Effector memory CD8-positive, alpha-beta T cell (primary cell): ENCODE measurements around the gene SLC22A12.

Source experiments
- ATAC-seq: fragments of 150-1000 bp; cut with Tn5 transposase; replicated peaks from 2 replicates; pipeline ENCODE4 v1.10.0; 2021; ENCODE audit warnings: mild to moderate bottlenecking, moderate library complexity
- DNase-seq, 3 experiments: peaks; one replicate each; pipeline ENCODE4 v3.0.0; 2021
- H3K27ac Mint-ChIP-seq, 2 donors: one replicate each; pipeline ENCODE4 v1.8.0; 2022; ENCODE audit warnings: mild to moderate bottlenecking in 2 of 2, mixed read lengths in 2 of 2, moderate library complexity in 2 of 2
- H3K27me3 Mint-ChIP-seq, 2 donors: one replicate each; pipeline ENCODE4 v1.8.0; 2022; ENCODE audit warnings: mixed read lengths in 2 of 2
- H3K36me3 Mint-ChIP-seq: one replicate; pipeline ENCODE4 v1.8.0; 2022; ENCODE audit warnings: mild to moderate bottlenecking, moderate library complexity, mixed read lengths; ENCODE audit not compliant: insufficient read depth
- H3K4me1 Mint-ChIP-seq, 2 donors: one replicate each; pipeline ENCODE4 v1.8.0; 2022; ENCODE audit warnings: low read depth in 2 of 2, mixed read lengths in 2 of 2
- H3K4me3 Mint-ChIP-seq, 2 donors: one replicate each; pipeline ENCODE4 v1.8.0; 2022; ENCODE audit warnings: mild to moderate bottlenecking in 2 of 2, mixed read lengths in 2 of 2, moderate library complexity in 2 of 2
- H3K9me3 Mint-ChIP-seq, 2 donors: one replicate each; pipeline ENCODE4 v1.8.0; 2022; ENCODE audit warnings: mixed read lengths in 2 of 2

SLC22A12 gene

DNA sequence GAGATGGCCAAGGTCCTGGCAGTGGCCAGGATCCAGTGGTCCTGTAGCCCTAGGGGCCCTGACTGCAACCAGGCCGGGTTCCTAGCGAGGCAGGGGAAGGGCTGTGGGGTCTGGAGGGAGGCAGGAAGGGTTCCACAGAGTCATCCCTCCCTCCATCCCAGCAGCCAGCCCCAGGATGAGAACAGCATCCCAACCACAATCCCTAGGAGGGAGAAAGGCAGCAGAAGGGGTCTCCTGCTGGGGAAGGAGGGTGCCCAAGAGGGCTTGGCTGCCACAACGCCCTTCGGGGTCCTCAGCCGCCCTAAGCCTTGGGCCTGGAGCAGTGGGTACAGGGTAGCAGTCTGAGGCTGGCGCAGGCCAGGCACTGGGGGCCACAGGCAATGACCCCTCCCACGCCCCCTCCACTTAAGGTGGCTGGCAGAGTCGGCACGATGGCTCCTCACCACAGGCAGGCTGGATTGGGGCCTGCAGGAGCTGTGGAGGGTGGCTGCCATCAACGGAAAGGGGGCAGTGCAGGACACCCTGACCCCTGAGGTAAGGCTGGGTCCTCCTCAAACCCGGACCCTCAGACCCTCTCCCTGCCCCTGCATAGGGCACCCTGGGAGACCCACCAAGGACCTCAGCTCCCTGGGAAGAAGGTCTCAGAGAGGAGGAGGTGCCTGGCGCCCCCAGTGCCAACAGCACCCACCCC lies 7.2 kb downstream of the SLC22A12 start:
- Mint-ChIP-seq H3K36me3 (no peaks in the 10 kb centered on the region), H3K4me3 (no peak overlapping the region), H3K27me3 (peaks cover 12 to 25% of the 10 kb centered on the region in 2 donors), H3K27ac (no peak overlapping the region), H3K4me1 (no peaks in the 10 kb centered on the region), H3K9me3 (no peaks in the 10 kb centered on the region)
- ATAC-seq (no peak), DNase-seq (no peak)

GRCh38 chr11:64598797-64599697 lies 8.0 kb downstream of the SLC22A12 start:
- DNase-seq (no peak), ATAC-seq (no peak)
- Mint-ChIP-seq H3K4me1 (no peaks in the 10 kb centered on the region), H3K9me3 (no peaks in the 10 kb centered on the region), H3K27ac (no peak overlapping the region), H3K36me3 (no peaks in the 10 kb centered on the region), H3K4me3 (no peak overlapping the region), H3K27me3 (peaks cover 12 to 33% of the 10 kb centered on the region in 2 donors)

- no peak overlapping the region for H3K27ac Mint-ChIP-seq
- H3K4me3 Mint-ChIP-seq: no peak overlapping the region
- no peaks in the 10 kb centered on the region for H3K4me1 Mint-ChIP-seq
- no peaks in the 10 kb centered on the region for H3K9me3 Mint-ChIP-seq
- DNase-seq (no peak), ATAC-seq (no peak)
- peaks cover 19 to 40% of the 10 kb centered on the region in 2 donors for H3K27me3 Mint-ChIP-seq
- H3K36me3 Mint-ChIP-seq: no peaks in the 10 kb centered on the region
These were observed 8.7 kb downstream of the SLC22A12 start for GRCh38 chr11:64599698-64600211.

GRCh38 chr11:64600281-64600992 lies 9.4 kb downstream of the SLC22A12 start:
- H3K27me3 Mint-ChIP-seq: peaks cover 20 to 47% of the 10 kb centered on the region in 2 donors
- H3K9me3 Mint-ChIP-seq: no peaks in the 10 kb centered on the region
- no peak overlapping the region for H3K4me3 Mint-ChIP-seq
- DNase-seq: no peak
- H3K36me3 Mint-ChIP-seq: no peaks in the 10 kb centered on the region
- no peak overlapping the region for H3K27ac Mint-ChIP-seq
- ATAC-seq: no peak
- no peaks in the 10 kb centered on the region for H3K4me1 Mint-ChIP-seq

- DNase-seq (no peak), ATAC-seq (no peak)
- H3K27ac Mint-ChIP-seq: no peak overlapping the region
- H3K36me3 Mint-ChIP-seq: no peaks in the 10 kb centered on the region
- peaks cover 20 to 52% of the 10 kb centered on the region in 2 donors for H3K27me3 Mint-ChIP-seq
- H3K4me1 Mint-ChIP-seq: no peaks in the 10 kb centered on the region
- H3K4me3 Mint-ChIP-seq: no peak overlapping the region
- no peaks in the 10 kb centered on the region for H3K9me3 Mint-ChIP-seq
These were observed 10.8 kb downstream of the SLC22A12 start for GRCh38 chr11:64601605-64602465.

GRCh38 chr11:64602466-64603070 lies 11.5 kb downstream of the SLC22A12 start:
- Mint-ChIP-seq H3K27ac (no peak overlapping the region), H3K36me3 (no peaks in the 10 kb centered on the region), H3K27me3 (peaks cover 14 to 46% of the 10 kb centered on the region in 2 donors), H3K9me3 (no peaks in the 10 kb centered on the region), H3K4me1 (no peaks in the 10 kb centered on the region), H3K4me3 (no peak overlapping the region)
- DNase-seq: no peak
- ATAC-seq: no peak

- H3K4me3 Mint-ChIP-seq: no peak overlapping the region
- peaks cover 8 to 37% of the 10 kb centered on the region in 2 donors for H3K27me3 Mint-ChIP-seq
- H3K9me3 Mint-ChIP-seq: no peaks in the 10 kb centered on the region
- ATAC-seq (no peak), DNase-seq (no peak)
- H3K4me1 Mint-ChIP-seq: no peaks in the 10 kb centered on the region
- H3K27ac Mint-ChIP-seq: no peak overlapping the region
- H3K36me3 Mint-ChIP-seq: no peaks in the 10 kb centered on the region
These were observed 12.5 kb downstream of the SLC22A12 start for GRCh38 chr11:64603411-64604110.

GRCh38 chr11:64604458-64605243 lies 13.6 kb downstream of the SLC22A12 start:
- H3K27ac Mint-ChIP-seq: no peak overlapping the region
- no peak for DNase-seq
- no peaks in the 10 kb centered on the region for H3K36me3 Mint-ChIP-seq
- peaks cover 8 to 37% of the 10 kb centered on the region in 2 donors for H3K27me3 Mint-ChIP-seq
- H3K4me1 Mint-ChIP-seq: no peaks in the 10 kb centered on the region
- ATAC-seq: no peak
- no peak overlapping the region for H3K4me3 Mint-ChIP-seq
- no peaks in the 10 kb centered on the region for H3K9me3 Mint-ChIP-seq

DNA sequence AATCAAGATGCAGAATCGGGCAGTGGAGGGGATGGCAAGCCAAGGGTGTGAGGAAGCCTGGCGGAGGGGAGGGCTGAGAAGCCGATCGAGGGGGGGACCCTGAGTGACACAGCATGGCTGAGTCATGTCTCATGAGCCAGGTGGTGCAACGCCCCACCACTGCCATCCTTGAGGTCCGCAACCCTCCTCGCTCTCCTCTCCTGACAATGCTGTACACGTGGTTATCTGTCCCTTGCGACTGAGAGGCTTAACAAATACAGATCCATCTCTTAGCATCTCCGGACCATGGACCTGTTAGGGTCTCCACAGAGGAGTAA lies 14.2 kb downstream of the SLC22A12 start:
- DNase-seq (no peak), ATAC-seq (no peak)
- Mint-ChIP-seq H3K27ac (no peak overlapping the region), H3K27me3 (peaks cover 8 to 37% of the 10 kb centered on the region in 2 donors), H3K4me1 (peaks cover 0 to 4% of the 10 kb centered on the region in 2 donors), H3K9me3 (no peaks in the 10 kb centered on the region), H3K36me3 (no peaks in the 10 kb centered on the region), H3K4me3 (no peak overlapping the region)

DNA sequence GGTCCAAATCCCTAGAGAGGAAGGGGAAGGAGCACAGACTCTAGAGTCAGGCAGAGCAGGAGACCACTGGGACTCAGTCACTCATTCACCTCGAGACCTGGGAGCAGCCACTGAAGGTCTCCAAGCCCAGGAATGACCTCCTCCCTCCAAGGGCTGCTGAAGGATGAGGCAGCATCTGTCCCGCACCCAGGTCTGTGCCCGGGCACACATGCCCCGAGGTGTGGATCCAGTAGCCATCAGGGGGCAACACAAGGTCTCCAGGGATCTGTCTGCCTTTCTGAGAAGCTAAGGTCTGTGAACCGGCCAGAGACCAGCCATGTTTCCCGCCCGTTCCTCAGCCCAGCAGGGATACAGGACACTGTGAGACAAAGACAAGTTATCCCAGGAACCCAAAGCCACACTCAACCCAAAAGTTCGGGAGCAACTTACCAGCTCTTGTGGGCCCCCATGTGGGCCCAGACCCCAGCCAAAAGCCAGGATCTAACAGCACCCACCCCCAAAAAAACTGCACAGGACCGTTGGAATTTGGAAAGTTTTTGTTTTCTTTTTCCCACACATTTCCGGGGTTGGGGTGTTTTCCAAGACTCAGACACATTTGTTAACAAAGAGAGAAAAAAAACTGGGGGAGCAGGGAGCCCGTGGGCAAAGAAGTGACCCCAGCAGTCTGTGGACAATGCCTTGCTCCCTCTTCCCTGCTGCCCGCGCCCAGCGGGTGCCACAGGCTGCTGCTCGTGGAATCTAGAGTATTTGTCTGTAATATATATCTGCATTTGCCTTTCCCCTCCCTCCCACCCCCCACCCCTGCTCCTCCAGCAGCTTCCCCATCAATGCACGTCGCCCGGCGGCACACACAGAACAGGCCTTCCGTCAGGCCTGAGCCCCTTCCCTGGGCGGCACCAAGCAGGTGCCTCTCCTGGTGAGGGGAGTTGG lies 14.9 kb downstream of the SLC22A12 start:
- Mint-ChIP-seq H3K4me1 (peaks cover 0 to 4% of the 10 kb centered on the region in 2 donors), H3K27ac (no peak overlapping the region), H3K27me3 (peaks cover 8 to 37% of the 10 kb centered on the region in 2 donors), H3K36me3 (no peaks in the 10 kb centered on the region), H3K9me3 (no peaks in the 10 kb centered on the region), H3K4me3 (no peak overlapping the region)
- ATAC-seq (no peak), DNase-seq (no peak)
